Forelimb muscle (tissue), 1 donor: Measurements from ENCODE around the gene NUCKS1. TPM values are rescaled to one million over a fixed set of nuclear protein-coding genes. Genes with fewer than 3 reads are reported as not detected.

Experiments
- DNase-seq: peaks from one replicate; pipeline ENCODE4 v3.0.0-alpha.2; 2013; ENCODE audit warnings: low read depth
- polyA plus RNA-seq: library from polyadenylated mRNA; unstranded; fragments of 120-200 nt; gene quantifications from one replicate; pipeline ENCODE4 v1.2.1, GENCODE V29; 2013; ENCODE audit not compliant: insufficient read length

Gene NUCKS1, protein sequence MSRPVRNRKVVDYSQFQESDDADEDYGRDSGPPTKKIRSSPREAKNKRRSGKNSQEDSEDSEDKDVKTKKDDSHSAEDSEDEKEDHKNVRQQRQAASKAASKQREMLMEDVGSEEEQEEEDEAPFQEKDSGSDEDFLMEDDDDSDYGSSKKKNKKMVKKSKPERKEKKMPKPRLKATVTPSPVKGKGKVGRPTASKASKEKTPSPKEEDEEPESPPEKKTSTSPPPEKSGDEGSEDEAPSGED
- 223 TPM for polyA plus RNA-seq

DNA sequence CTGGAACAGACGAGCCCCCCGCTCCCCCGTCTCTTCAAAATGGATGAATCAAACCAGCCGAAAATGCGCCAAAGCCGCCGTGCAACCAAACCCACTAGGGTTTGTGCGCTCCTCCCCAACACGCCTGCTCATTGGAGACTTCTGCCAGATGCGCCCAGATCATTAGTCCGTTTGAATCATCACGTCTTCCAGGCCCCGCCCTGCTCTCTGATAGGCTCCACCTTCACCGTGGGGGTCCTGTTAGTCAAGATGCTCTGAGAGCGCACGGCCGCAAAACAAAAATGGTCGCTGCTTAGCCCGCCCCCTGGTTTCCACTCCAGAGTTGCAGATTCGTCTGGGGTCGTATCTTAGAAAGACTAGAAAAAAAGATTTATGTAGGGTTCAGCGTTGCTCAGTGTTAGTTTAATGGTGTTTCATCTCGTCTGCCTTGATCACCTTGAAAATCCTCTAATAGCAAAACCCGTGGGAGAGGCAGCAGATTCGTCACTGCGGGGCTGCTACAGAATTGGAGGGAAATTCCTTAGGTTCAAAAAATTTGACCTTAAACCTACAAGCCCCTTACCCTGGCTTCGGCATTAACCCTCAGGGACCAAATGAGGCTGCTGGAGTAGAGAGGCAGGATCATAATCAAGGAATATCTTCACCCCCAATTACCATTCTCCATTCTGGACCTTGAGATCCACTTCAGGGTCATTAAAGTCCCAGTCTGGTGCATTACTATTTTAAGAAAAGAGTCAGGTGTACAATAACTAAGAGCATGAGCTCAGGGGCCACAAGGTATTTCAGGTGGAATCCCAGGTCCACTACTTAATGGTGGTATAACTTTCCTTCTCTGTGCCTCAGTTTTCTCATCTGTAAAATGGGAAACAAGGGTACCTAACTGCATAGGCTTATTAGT, at the start of gene NUCKS1:
NUCKS1 (minus strand) TSS at position 45 of the 898 bp plus-strand sequence. CDS start 209 bp downstream, outside the sequence.
- peak; percentile 97 for DNase-seq

GRCh38 chr1:205798577-205798976, 48.6 kb upstream of the NUCKS1 start:
- DNase-seq, result no peak

GRCh38 chr1:205797168-205797567, 47.2 kb upstream of the NUCKS1 start:
- DNase-seq, result no peak

- no peak for DNase-seq
Observed at GRCh38 chr1:205794011-205794730, 44.2 kb upstream of the NUCKS1 start.

DNA sequence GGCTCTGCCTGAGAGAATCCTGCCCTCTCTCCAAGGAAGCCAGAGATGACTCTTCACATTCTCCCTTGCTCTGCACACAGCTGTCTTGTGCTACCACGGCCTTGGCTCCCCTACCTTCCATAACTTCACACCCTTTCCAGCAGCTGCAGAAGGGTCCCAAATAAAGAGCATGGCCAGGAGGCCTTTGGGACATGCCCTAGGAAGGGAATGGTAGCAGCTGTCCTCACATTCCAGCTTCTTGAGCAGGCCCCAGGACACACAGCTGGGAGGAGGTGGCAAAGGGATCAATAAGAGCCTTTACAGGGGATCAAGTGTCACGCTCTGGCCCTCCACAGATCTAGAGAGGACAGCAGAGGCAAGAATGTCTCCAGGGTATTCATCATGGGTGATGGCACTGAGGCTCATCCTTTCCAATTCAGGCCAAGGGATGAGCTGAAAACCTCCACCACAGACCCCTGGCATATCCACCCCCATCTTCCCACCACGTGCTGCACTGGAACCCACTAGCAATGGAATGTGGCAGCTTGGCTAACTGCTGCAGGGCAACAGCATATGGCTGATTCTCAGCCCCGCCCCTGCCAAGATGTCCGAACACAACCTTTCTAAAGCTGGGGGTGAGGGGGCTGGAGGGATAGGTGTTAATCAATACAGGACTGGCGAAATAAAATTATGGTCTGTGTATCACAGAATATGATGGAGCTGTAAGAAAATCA, 43.1 kb upstream of the NUCKS1 start:
- no peak for DNase-seq

GRCh38 chr1:205792481-205792881, 42.5 kb upstream of the NUCKS1 start:
- DNase-seq, result no peak

GRCh38 chr1:205791568-205792180, 41.7 kb upstream of the NUCKS1 start:
- DNase-seq, result no peak

DNA sequence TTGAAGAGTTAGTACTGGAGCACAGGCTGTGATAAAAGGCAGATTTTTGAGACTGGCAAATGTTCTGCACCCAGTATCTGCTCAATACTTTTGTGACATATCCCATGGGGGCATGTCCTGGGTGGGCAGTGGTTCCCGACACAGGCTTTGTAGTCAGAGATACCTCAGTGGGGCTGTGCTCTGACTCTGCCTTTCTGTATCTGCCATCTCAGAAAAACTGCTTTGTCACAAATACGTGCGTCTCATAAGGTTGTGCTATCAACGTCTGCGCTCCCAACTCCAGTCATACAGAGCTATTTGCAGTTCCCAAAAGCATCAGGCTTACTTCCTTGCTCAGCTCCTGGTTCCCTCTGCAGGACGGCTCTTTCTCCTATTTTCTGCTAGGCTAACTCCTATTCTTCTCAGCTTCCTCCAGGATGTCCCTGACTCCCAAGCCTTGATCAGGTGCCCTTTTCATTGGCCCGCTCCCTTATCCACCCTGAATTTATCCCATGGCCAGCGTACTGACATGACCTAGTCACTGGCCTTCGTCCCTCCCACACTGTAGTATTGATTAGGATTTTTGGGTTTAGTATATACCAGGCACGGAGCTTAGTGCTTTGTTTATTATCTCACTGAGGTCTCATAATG, 37.4 kb upstream of the NUCKS1 start:
- no peak for DNase-seq

DNA sequence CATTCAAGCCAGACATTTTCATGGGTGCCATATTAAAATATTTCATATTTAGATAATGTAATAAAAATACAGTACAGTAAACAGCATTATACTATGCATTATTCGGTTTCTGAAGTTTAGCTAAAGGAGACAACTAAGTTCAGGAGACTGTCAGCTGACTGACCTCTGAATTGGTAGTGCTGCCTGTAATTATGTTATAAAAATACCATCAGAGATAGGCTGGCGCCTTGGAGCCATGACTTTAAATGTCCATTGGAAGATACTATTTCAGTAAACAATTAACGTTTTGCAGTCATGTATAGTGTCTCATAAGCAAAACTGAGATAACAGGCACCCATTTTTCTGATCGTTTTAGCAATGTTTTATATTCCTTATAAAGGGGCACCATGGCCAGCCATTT, 36.6 kb upstream of the NUCKS1 start:
- no peak for DNase-seq

DNA sequence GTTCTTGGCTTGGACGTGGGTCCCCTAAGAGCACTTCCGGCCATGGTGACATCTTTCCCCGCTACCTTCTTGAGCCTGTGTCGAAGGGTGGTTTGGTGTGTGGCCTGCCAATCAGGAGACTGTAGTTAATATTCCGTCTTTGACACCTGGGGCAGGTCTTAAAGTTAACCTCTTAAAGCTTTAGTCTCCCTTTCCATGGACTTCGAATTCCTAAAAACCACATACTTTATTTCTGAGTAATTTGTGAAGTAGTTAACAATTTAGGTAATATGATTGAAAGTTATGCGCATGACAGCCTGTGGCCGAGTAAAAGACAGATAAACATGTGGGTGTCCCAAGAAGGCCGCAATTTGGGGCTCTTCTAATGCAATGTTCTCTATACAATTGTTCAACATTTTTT, 35.5 kb upstream of the NUCKS1 start:
- no peak for DNase-seq

DNA sequence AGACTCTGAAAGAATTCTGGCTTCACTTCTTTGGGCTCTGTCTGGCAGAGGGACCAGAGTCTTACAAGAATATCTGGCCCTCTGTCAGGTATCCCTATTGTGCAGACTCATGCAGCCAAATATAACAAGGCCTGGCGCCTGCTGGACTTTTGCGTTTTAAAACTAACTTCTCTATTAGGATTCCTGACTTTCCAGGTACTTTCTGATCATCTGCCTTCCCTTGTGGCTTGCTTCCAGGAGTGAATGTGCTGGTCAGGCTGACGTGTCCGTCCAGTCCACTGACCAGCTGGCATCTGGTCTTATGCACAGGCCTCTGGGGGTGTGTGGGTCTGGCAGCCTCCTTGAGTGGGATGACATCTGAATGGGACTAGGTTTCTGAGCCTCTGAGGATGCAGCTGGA, 33.9 kb upstream of the NUCKS1 start:
- DNase-seq, result no peak

DNA sequence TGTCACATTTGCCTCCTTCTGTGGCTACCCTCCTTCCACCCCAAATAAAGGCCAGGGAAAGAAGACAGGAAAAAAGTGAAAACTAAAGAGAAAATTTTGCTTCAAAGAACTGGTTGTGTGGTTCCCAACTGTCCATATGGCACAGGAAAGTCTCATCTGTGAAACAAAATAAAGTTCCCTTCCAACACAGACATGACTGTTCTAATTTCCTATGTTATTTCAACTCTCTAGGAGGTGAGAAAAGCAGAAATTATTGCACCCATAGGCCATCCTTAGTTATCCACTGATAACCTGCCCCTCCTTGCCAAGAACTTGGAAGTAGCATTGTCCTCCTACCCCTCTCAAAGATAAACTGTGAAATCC, 33.4 kb upstream of the NUCKS1 start:
- no peak for DNase-seq

DNA sequence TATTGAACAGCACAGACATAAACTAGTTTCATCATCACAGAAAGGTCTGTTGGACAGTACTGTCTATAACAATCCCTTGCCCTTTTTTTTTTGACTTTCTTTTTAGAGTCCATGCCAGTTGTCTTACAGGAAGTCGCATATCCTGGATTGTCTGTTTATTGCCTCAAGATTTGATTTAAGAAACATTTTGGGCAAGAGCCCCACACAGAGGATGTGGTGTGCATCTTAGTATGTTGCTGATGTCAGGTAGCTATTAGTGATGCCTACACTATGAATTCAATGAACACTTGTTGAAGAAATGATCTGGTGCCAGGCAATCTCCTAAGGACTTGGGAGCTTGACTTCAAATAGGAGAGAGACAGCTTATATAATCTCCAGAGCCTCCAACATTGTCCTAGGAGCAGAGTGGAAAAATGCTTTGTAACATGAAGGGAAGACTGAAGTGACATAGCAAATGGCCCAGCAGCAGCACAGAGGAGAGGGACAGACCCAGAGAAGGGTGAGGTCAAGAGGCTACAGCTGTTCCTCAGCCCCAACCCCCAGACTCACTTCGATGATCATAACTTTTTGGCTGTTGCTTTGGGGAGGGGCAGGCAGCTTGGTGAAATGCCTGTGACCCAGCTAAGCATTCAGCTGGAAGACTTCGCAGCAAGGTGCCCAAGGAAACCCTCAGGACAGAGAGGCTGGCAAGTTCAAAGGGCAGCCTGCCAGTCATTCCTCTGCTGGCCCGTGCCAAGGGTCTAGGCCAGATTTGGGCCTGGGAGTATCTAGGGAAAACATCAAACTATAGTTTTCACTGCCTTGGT, 32.8 kb upstream of the NUCKS1 start:
- DNase-seq, result no peak

DNA sequence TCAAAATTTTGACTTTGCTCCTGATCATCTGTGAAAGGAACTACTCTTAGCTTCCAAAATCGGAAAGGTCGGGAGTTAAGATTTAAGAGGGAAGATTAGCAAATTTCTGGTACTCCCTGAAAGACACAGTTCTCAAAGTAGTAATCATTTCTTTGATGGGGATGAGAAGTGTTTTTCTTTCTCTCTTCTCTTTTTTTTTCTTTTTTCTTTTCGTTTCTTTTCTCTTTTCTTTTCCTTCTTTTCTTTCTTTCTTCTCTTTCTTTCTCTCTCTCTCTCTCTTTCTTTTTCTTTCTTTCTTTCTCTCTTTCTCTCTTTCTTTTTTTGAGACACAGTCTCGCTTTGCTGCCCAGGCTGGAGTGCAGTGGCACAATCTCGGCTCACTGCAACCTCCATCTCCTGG, 30.4 kb upstream of the NUCKS1 start:
- DNase-seq, result no peak

DNA sequence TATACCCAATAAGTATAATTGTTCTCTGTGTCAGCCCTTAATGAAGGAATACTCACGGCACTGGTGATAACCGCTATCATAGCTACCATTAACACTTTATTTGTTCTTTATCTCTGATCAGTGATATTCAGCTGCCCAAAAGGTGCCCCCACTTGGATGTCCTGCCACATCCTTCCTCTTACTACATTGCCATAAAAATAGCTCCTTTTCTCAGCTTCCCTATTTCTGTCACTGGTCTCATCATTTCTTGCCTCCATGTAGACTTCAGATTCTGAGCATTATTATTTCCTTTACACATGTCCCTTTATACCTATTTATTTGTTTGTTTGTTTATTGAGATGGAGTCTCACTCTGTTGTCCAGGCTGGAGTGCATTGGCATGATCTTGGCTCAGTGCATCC, 28.0 kb upstream of the NUCKS1 start:
- DNase-seq, result no peak

- DNase-seq, result no peak
Observed at GRCh38 chr1:205775717-205776056, 25.7 kb upstream of the NUCKS1 start.

- DNase-seq, result peak; percentile 74
Observed at GRCh38 chr1:205775015-205775716, 25.2 kb upstream of the NUCKS1 start, which contains the start of gene RAB29. TSS of gene RAB29 (minus strand) at chr1:205775482. CDS start at chr1:205774956, 526 bp downstream.

GRCh38 chr1:205774198-205775014, 24.4 kb upstream of the NUCKS1 start:
- DNase-seq, result no peak
